Left lung (tissue), 10 donors: ENCODE data around the gene TECRL. TPM values are rescaled to one million over a fixed set of nuclear protein-coding genes. Genes with fewer than 3 reads are reported as not detected.

Experiments used
- ATAC-seq: fragments of 200-7000 bp; cut with Tn5 transposase; one replicate; pipeline ENCODE4 v1.9.1; 2020; ENCODE audit warnings: moderate library complexity
- DNase-seq, 4 donors: peaks; one replicate each; pipeline ENCODE4 v3.0.0-alpha.2; 2013 to 2020
- H3K27ac ChIP-seq, 2 donors: fragments of 200-600 bp; sonication (generic) in 1 of 2; one replicate each; pipeline versions ENCODE4 v1.5.0 to v1.8.0; 2020 to 2021
- H3K27me3 ChIP-seq, 2 donors: fragments of 200-600 bp; sonication (generic) in 1 of 2; one replicate each; pipeline versions ENCODE4 v1.5.0 to v1.8.0; 2020 to 2021
- H3K36me3 ChIP-seq, 2 donors: fragments of 200-600 bp; sonication (generic) in 1 of 2; one replicate each; pipeline versions ENCODE4 v1.5.0 to v1.8.0; 2020 to 2021
- H3K4me1 ChIP-seq, 2 donors: fragments of 200-600 bp; one replicate each; pipeline ENCODE4 v1.8.0; 2021
- H3K4me3 ChIP-seq, 2 donors: fragments of 200-600 bp; sonication (generic) in 1 of 2; one replicate each; pipeline versions ENCODE4 v1.5.0 to v1.8.0; 2020 to 2021; ENCODE audit warnings: mild to moderate bottlenecking in 1 of 2
- H3K9me3 ChIP-seq, 2 donors: fragments of 200-600 bp; sonication (generic) in 1 of 2; one replicate each; pipeline versions ENCODE4 v1.5.0 to v1.8.0; 2020 to 2021
- intact Hi-C, 2 donors: fragments of 100-400 bp; cut with DNase I; formaldehyde crosslinking; loops; one replicate each; pipeline versions ENCODE4 v1.11.2 to v1.14.2; 2022
- polyA plus RNA-seq, 6 donors: library from polyadenylated mRNA; unstranded; fragments of 120-200 nt; gene quantifications; one replicate each; pipeline ENCODE4 v1.2.1, GENCODE V29; 2013; ENCODE audit not compliant: insufficient read length in 6 of 6
- total RNA-seq, 2 donors: library from RNA; stranded (reverse); fragmentation: NEBNext Ultra II Directional; extraction: Animal tissue kit (Norgen Biotek cat#: 25700); gene quantifications; one replicate each; pipeline ENCODE4 v1.2.1, GENCODE V29; 2021
- TF ChIP-seq, protein P1 (sequence below), 2 donors: fragments of 200-600 bp; sonication (generic) in 1 of 2; IDR thresholded peaks; one replicate each; pipeline versions ENCODE4 v1.5.0 to v1.8.0; 2021; ENCODE audit warnings: antibody characterized with exemption in 2 of 2
- donor health status: DM: no; HTN: yes; CAD: no.
- donor health status: DM: no; HTN: no; CAD: no.

TECRL gene
- total and polyA plus RNA-seq, 8 donors: 0.04 to 0.65 (median 0.23) TPM; not detected in 4

DNA sequence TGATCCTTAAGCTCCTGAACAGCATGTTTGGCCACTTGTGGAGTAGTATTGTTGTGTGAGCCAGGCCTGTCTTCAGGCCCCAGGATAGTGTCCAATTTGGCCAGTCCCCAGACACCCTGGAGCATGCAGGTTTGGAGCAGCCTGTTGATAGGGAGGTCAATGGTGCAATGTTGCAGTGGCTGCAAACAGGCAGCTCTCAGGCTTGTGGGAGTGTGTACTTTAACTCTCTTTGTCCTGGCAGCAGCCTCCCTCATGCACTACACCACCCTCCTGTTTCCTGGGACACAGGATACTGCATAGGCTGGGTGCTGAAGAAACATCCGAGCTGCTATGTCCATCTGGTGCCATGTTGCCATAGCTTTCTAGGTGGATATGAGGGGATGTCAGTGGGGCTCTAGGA is 24.0 kb downstream of the TECRL start:
- no peaks in the 10 kb centered on the region for H3K27me3 ChIP-seq
- H3K9me3 ChIP-seq: no peaks in the 10 kb centered on the region
- DNase-seq (no peak), ATAC-seq (no peak)
- no peak overlapping the region for H3K27ac ChIP-seq
- no peak overlapping the region for H3K4me3 ChIP-seq
- intact Hi-C loops: no loop called here
- TF ChIP-seq, protein P1, sequence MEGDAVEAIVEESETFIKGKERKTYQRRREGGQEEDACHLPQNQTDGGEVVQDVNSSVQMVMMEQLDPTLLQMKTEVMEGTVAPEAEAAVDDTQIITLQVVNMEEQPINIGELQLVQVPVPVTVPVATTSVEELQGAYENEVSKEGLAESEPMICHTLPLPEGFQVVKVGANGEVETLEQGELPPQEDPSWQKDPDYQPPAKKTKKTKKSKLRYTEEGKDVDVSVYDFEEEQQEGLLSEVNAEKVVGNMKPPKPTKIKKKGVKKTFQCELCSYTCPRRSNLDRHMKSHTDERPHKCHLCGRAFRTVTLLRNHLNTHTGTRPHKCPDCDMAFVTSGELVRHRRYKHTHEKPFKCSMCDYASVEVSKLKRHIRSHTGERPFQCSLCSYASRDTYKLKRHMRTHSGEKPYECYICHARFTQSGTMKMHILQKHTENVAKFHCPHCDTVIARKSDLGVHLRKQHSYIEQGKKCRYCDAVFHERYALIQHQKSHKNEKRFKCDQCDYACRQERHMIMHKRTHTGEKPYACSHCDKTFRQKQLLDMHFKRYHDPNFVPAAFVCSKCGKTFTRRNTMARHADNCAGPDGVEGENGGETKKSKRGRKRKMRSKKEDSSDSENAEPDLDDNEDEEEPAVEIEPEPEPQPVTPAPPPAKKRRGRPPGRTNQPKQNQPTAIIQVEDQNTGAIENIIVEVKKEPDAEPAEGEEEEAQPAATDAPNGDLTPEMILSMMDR (IDR thresholded peaks at IDR 0.05): no peak
- no peaks in the 10 kb centered on the region for H3K36me3 ChIP-seq
- H3K4me1 ChIP-seq: no peaks in the 10 kb centered on the region

DNA sequence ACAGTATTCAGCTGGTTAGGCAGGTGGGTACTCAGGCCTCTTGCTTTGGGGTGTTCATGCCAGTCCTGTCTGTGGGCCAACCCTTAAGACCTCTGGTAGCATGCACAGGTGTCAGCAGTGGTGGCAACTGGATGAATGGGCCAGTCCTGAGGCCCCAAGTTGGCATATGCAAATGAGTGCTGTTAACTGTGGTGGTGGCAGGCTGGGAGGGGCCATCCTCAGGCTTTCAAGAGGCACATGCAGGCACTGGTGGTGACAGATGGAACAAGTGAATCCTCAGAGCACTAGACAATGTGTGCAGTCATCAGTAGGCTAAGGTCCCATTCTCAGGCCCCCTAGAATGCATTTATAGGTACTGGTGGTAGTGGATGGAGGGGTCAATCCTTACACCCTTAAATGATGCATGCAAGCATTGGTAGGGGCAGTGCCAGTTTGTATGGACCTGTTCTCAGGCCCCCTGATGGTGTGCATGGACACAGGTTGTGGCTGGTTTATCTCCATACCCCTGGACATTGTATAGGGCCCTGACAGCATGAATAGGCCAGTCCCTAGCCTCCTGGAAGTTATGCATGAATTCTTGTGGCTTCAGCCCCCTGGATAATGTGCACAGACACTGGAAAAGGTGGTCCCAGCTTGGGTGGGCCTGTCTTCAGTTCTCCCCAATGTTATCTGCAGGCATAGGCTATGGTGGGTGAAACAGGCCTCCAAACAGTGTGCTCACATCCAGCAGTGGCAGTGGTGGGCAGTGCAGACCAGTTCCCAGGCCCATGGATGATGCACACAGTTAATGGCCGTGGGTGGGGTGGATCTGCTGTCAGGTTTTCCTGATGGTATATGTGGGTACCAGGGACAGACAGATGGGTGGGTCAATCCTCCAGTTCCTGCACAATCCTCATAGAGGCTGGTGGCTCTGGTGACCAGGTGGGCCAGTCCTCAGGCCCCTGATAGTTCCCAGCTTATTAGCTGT is 24.7 kb downstream of the TECRL start:
- H3K4me1 ChIP-seq: no peaks in the 10 kb centered on the region
- H3K36me3 ChIP-seq: no peaks in the 10 kb centered on the region
- DNase-seq (no peak), ATAC-seq (no peak)
- TF ChIP-seq, protein P1 (IDR thresholded peaks at IDR 0.05): no peak
- no peaks in the 10 kb centered on the region for H3K27me3 ChIP-seq
- H3K4me3 ChIP-seq: no peak overlapping the region
- intact Hi-C loops: no loop called here
- no peak overlapping the region for H3K27ac ChIP-seq
- no peaks in the 10 kb centered on the region for H3K9me3 ChIP-seq

DNA sequence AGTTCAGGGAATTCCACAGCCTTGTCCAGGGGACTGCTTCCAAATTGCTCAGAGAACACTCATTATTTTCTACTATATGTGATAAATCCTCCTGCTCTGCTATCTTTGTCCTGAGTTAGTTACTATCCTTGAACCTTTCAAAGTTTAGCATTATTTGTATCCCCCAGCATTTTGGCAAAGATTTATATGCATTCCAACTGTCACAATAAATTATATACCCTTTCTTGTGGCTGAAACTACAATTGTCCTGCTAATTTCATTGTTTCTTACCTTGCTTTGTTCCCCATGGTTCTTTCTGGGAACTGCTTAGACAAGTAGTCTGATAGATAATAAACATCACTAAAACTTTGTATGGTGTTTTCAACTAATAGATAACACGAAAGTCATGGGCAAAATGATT is 40.5 kb downstream of the TECRL start:
- peaks cover 0 to 3% of the 10 kb centered on the region in 2 donors for H3K9me3 ChIP-seq
- intact Hi-C loops: no loop called here
- DNase-seq: no peak
- H3K36me3 ChIP-seq: no peaks in the 10 kb centered on the region
- ATAC-seq: no peak
- H3K4me3 ChIP-seq: no peak overlapping the region
- no peak overlapping the region for H3K27ac ChIP-seq
- H3K27me3 ChIP-seq: no peaks in the 10 kb centered on the region
- no peaks in the 10 kb centered on the region for H3K4me1 ChIP-seq
- TF ChIP-seq, protein P1 (IDR thresholded peaks at IDR 0.05): no peak

DNA sequence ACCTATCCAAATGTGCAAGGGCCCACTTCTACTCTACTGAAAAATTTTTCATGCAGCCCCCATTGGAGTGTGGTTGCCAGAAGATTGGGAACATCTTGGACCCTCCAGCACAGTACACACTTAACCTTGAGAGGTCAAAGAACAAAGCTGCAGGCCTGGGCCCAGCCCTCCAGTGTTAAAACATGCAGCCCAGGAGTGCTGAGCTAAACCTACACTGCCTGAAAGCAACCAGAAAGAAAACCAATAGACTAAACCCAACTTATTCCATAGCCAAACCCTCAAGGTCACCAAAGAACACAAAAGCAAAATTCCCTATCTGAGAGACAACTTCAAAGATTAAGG is 47.9 kb downstream of the TECRL start:
- Histone ChIP-seq H3K9me3 (peaks cover 0 to 4% of the 10 kb centered on the region in 2 donors), H3K4me3 (no peak overlapping the region), H3K27me3 (no peaks in the 10 kb centered on the region), H3K36me3 (no peaks in the 10 kb centered on the region), H3K4me1 (no peaks in the 10 kb centered on the region), H3K27ac (no peak overlapping the region)
- intact Hi-C loops: no loop called here
- no peak for ATAC-seq
- DNase-seq: no peak
- TF ChIP-seq, protein P1 (IDR thresholded peaks at IDR 0.05): no peak

DNA sequence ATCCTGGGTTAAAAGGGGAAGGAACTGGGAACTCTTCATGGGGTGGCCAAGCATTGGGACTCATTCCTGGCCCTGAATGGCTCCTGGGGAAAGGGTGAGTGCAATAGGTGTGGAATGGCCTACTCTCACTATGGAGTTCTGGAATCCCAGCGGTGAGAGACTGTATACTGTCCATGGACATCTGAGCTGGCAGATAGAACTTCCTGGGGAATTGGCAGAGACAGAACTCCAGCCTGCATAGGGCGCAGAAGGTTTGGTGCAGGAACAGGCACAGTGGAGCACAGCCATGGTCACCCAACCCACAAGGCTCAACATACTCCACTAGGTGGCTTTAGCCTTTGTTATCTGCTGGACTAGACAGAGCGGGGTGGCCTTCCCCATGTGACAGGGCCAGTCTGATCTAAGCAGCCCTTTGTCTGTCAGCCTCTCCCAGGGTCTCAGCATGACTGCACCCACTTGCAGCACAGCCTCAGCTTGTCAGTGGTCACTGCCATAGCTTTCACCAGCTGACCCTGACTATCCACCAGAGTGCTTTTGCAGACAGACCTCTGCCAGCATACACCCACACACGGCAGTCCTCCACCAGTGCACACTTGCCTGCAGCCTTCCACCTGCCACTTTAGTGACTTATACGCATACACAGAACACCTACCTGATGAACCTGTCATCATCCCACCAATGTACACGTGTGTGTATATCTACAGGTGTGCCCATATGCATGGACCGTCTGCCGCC is 48.4 kb downstream of the TECRL start:
- no peak for DNase-seq
- H3K27me3 ChIP-seq: no peaks in the 10 kb centered on the region
- no peak for ATAC-seq
- TF ChIP-seq, protein P1 (IDR thresholded peaks at IDR 0.05): no peak
- H3K27ac ChIP-seq: no peak overlapping the region
- intact Hi-C loops: no loop called here
- peaks cover 0 to 4% of the 10 kb centered on the region in 2 donors for H3K9me3 ChIP-seq
- H3K4me3 ChIP-seq: no peak overlapping the region
- H3K36me3 ChIP-seq: no peaks in the 10 kb centered on the region
- H3K4me1 ChIP-seq: no peaks in the 10 kb centered on the region
